HEK293 (cell line): ENCODE data around the gene FOXO1.

ENCODE experiments used
- CTCF ChIA-PET: fragments of 350-600 bp; formaldehyde crosslinking; extraction: SDS; loops from one replicate; lab custom pipeline; 2021; ENCODE audit warnings: antibody characterized with exemption; lab: Yijun Ruan, JAX
- POLR2A ChIA-PET: fragments of 300-600 bp; formaldehyde crosslinking; extraction: SDS; loops from one replicate; lab custom pipeline; 2020; ENCODE audit warnings: antibody characterized with exemption, inconsistent platforms; lab: Yijun Ruan, JAX
- H3K27ac ChIP-seq: fragments of 200-500 bp; sonication (Bioruptor generic); 2 replicates; pipeline ENCODE4 v1.5.1; 2014; ENCODE audit warnings: low read depth, low read length, control low read depth, inconsistent platforms; ENCODE audit errors: extremely low read depth
- H3K36me3 ChIP-seq, 2 experiments: fragments of 200-500 bp in 1 of 2; sonication (Bioruptor generic) in 1 of 2; 1 replicate in 1 of 2; 2 replicates in 1 of 2; pipeline ENCODE4 v1.5.1; 2014 to 2017; ENCODE audit warnings: inconsistent platforms in 2 of 2, low read length in 2 of 2; ENCODE audit not compliant: control insufficient read depth in 2 of 2, insufficient read depth in 1 of 2
- H3K4me1 ChIP-seq: fragments of 200-500 bp; sonication (Bioruptor generic); 2 replicates; pipeline ENCODE4 v1.5.1; 2014; ENCODE audit warnings: mild to moderate bottlenecking, low read length, inconsistent platforms; ENCODE audit not compliant: control insufficient read depth, insufficient read depth
- H3K4me3 ChIP-seq: 2 replicates; pipeline ENCODE4 v1.5.1; 2011; ENCODE audit warnings: low read depth, mild to moderate bottlenecking, control low read depth, low read length, moderate library complexity
- H3K9me3 ChIP-seq: fragments of 200-500 bp; sonication (Bioruptor generic); 2 replicates; pipeline ENCODE4 v1.5.1; 2014; ENCODE audit warnings: low read depth, low read length, inconsistent platforms; ENCODE audit not compliant: control insufficient read depth, insufficient read depth
- GLI2 ChIP-seq: fragments of 450-650 bp; formaldehyde crosslinking; IDR thresholded peaks from 2 replicates; pipeline ENCODE4; 2017; ENCODE audit warnings: missing biosample characterization, missing genetic modification characterization, low read depth, borderline replicate concordance
- INSM2 ChIP-seq: fragments of 450-650 bp; formaldehyde crosslinking; IDR thresholded peaks from 2 replicates; pipeline ENCODE4 v1.5.1; 2016; ENCODE audit warnings: missing biosample characterization, missing genetic modification characterization
- OSR2 ChIP-seq: fragments of 450-650 bp; formaldehyde crosslinking; IDR thresholded peaks from 2 replicates; pipeline ENCODE4 v1.5.1; 2016; ENCODE audit warnings: missing biosample characterization, missing genetic modification characterization
- YY1 ChIP-seq: fragments of 450-650 bp; formaldehyde crosslinking; IDR thresholded peaks from 2 replicates; pipeline ENCODE4 v1.5.1; 2018; ENCODE audit warnings: missing biosample characterization, missing genetic modification characterization
- YY2 ChIP-seq: fragments of 450-650 bp; formaldehyde crosslinking; IDR thresholded peaks from 2 replicates; pipeline ENCODE4 v1.5.1; 2016; ENCODE audit warnings: missing biosample characterization, missing genetic modification characterization
- ZNF114 ChIP-seq: fragments of 450-650 bp; formaldehyde crosslinking; IDR thresholded peaks from 2 replicates; pipeline ENCODE4 v1.5.0; 2017; ENCODE audit warnings: missing biosample characterization, missing genetic modification characterization
- ZNF514 ChIP-seq: fragments of 450-650 bp; formaldehyde crosslinking; IDR thresholded peaks from 2 replicates; pipeline ENCODE4 v1.5.1; 2016; ENCODE audit warnings: missing biosample characterization, missing genetic modification characterization
- ZNF585B ChIP-seq: fragments of 450-650 bp; formaldehyde crosslinking; IDR thresholded peaks from 2 replicates; pipeline ENCODE4 v1.5.1; 2016; ENCODE audit warnings: missing biosample characterization, missing genetic modification characterization
- ZNF76 ChIP-seq: fragments of 450-650 bp; formaldehyde crosslinking; IDR thresholded peaks from 2 replicates; pipeline ENCODE4; 2016; ENCODE audit warnings: low read depth, missing biosample characterization, missing genetic modification characterization, borderline replicate concordance
- ZNF785 ChIP-seq: fragments of 450-650 bp; formaldehyde crosslinking; IDR thresholded peaks from 2 replicates; pipeline ENCODE4 v1.5.1; 2016; ENCODE audit warnings: missing biosample characterization, missing genetic modification characterization

The FOXO1 gene

GRCh38 chr13:40506592-40507446, 159.6 kb downstream of the FOXO1 start:
- H3K27ac ChIP-seq: no peak overlapping the region
- CTCF ChIA-PET: no interaction called here
- no peaks in the 10 kb centered on the region for H3K36me3 ChIP-seq
- H3K4me1 ChIP-seq: no peaks in the 10 kb centered on the region
- no peak overlapping the region for H3K4me3 ChIP-seq
- TF ChIP-seq ZNF114 (tag by site-specific recombination) (no peak), YY2 (tag by site-specific recombination) (no peak), YY1 (tag by site-specific recombination) (no peak), OSR2 (tag by site-specific recombination) (no peak), ZNF585B (tag by site-specific recombination) (no peak), INSM2 (tag by site-specific recombination) (no peak), ZNF785 (tag by site-specific recombination) (no peak), ZNF514 (tag by site-specific recombination) (no peak), GLI2 (no peak), ZNF76 (tag by site-specific recombination) (no peak)
- POLR2A ChIA-PET: no interaction called here
- H3K9me3 ChIP-seq: no peaks in the 10 kb centered on the region
